ENCODE results near the gene SLC39A10. TPM values are rescaled to one million over a fixed set of nuclear protein-coding genes. Genes with fewer than 3 reads are reported as not detected.

Gene SLC39A10
- total and polyA plus RNA-seq, 10 of the 15 experiments (the other 5 are each of a cell fraction or from before 2014, with no cell fraction given) = 2.0 to 23.6 (median 7.9) TPM

Small RNAs within 50 kb of the gene (small RNA-seq; reads per million reads assigned to genes)
- gene RNU6-915P = not detected

Measured in GM12878 (cell line).